Adipocyte (in vitro differentiated cells): Measurements from ENCODE around the gene TTR.

ENCODE experiments used
- DNase-seq: peaks from one replicate; pipeline ENCODE4 v3.0.0-alpha.2; 2015; ENCODE audit warnings: low read depth
- H3K27me3 ChIP-seq: replicated peaks from 2 replicates; pipeline ENCODE4 v1.7.0; 2013; ENCODE audit warnings: mild to moderate bottlenecking, low read length, moderate library complexity; ENCODE audit not compliant: control insufficient read depth, insufficient read depth
- H3K36me3 ChIP-seq: 2 replicates; pipeline ENCODE4 v1.7.0; 2013; ENCODE audit warnings: low read length, mild to moderate bottlenecking, moderate library complexity; ENCODE audit not compliant: control insufficient read depth, insufficient read depth, severe bottlenecking
- H3K4me1 ChIP-seq: 2 replicates; pipeline ENCODE4 v1.7.0; 2013; ENCODE audit warnings: mild to moderate bottlenecking, low read length, moderate library complexity; ENCODE audit not compliant: control insufficient read depth, insufficient read depth
- H3K4me3 ChIP-seq: 2 replicates; pipeline ENCODE4 v1.7.0; 2013; ENCODE audit warnings: mild to moderate bottlenecking, low read length, moderate library complexity
- H3K9ac ChIP-seq: 2 replicates; pipeline ENCODE4 v1.7.0; 2013; ENCODE audit warnings: mild to moderate bottlenecking, low read length, moderate library complexity
- H3K9me3 ChIP-seq: 2 replicates; pipeline ENCODE4 v1.7.0; 2013; ENCODE audit warnings: mild to moderate bottlenecking, low read length, moderate library complexity; ENCODE audit not compliant: control insufficient read depth

TTR gene

DNA sequence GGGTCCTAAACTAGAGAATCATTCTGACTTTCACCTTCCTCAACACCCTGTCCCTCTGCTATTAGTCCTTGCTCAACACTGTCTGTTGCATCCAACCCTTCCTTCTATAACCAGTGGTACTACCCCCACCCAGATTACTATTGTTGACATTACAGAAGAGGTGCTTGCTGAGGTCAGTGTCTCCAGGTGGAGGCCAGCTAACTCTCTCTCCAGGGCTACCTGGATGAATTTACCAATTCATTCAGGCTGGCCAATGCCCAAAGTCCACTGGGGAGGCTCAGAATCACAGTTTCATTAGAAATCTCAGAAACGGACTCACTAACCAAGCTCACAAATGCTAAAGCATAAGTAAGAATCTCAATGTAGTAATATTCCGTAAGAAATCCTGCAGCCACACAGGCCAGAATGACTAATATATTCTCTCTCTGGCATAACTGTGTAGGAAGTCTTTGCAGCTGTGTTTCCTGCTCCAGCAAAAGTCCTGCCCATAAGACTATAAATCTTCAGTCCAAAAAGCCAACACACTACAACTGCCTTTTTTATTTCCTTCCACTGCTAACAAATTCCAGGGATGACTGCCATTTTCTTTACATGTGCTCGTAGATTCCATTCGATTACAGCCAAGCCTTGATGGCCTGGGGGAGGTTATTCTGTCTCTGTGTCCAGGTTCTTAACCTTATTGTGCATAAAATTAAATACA, 10.0 kb upstream of the TTR start:
- no peak for DNase-seq
- Histone ChIP-seq H3K36me3 (no peaks in the 10 kb centered on the region), H3K9ac (no peak overlapping the region), H3K4me3 (no peak overlapping the region), H3K27me3 (no peaks in the 10 kb centered on the region), H3K9me3 (no peaks in the 10 kb centered on the region), H3K4me1 (peaks cover 9% of the 10 kb centered on the region)

DNA sequence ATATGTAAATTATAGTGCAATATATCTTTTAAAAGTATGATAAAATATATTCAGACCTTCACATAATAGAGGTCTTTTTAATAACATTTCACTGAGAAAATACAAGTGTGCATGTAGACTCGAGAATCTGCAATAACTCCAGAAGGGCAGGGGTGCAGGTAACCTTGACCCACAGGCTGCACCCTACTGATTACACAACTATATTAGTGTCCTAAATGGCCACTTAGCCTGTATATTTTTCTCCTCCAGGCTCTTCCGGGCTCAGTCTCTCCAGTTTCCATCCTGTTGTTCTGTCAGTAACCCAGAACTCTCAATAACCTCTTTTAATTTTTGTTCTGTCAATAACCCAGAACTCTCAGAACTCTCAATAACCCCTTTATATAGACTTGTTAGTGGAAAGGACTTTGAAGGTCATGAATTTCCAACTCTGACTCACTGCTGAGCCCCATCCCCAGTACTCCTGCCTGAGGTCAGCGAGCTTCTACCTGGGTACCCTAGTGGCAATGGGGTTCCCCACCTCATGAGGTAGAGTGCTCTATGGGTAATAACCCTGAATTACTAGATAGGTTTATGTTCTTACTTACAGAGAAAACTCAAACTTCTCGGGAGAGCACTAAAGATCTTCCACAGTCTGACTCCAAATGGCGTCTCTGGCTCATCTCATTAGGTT, 8.4 kb upstream of the TTR start:
- Histone ChIP-seq H3K27me3 (no peaks in the 10 kb centered on the region), H3K4me1 (peaks cover 9% of the 10 kb centered on the region), H3K9me3 (no peaks in the 10 kb centered on the region), H3K4me3 (no peak overlapping the region), H3K36me3 (no peaks in the 10 kb centered on the region), H3K9ac (no peak overlapping the region)
- no peak for DNase-seq

DNA sequence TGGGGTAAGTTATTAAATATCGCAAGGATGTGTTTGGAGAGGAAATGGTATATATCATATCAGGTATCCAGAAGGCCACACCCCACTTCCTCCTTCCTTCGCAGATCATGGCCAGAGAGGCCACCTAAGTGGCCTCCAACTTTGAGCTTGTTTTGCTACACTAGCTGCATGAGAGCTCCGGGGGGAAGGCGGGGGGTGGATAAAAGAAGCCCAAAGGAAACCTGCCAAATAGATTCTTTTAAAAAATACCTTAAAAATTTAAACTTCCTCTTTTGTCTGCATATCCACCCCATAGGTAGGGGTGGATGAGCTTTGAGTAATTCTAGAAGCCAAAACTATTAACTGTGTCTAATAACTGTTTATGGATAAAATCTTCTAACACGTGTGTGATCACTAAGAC, 5.7 kb upstream of the TTR start:
- H3K36me3 ChIP-seq, result no peaks in the 10 kb centered on the region
- DNase-seq, result no peak
- H3K9me3 ChIP-seq, result no peaks in the 10 kb centered on the region
- H3K4me3 ChIP-seq, result no peak overlapping the region
- peaks cover 9% of the 10 kb centered on the region for H3K4me1 ChIP-seq
- no peaks in the 10 kb centered on the region for H3K27me3 ChIP-seq
- no peak overlapping the region for H3K9ac ChIP-seq

DNA sequence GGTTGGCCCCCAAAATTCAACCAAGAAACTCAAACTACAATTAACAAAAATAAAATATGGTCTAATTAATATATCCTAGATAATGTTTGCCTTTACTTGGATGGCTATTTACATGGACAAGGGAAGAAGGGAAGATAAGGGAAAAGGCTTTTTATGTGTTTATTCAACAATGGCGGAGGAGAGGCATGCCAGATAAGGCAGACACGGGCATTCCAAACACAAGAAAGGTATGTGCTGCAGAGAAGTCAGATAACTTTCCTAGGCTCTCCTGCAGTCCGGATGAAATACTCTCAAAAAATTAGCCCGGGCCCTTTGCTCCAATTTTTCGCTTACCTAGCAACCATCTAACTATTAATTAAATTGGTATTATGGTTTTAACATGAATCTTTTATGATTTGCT, 5.1 kb upstream of the TTR start:
- Histone ChIP-seq H3K9me3 (no peaks in the 10 kb centered on the region), H3K36me3 (no peaks in the 10 kb centered on the region), H3K27me3 (no peaks in the 10 kb centered on the region), H3K4me1 (peaks cover 5% of the 10 kb centered on the region), H3K9ac (no peak overlapping the region), H3K4me3 (no peak overlapping the region)
- no peak for DNase-seq

DNA sequence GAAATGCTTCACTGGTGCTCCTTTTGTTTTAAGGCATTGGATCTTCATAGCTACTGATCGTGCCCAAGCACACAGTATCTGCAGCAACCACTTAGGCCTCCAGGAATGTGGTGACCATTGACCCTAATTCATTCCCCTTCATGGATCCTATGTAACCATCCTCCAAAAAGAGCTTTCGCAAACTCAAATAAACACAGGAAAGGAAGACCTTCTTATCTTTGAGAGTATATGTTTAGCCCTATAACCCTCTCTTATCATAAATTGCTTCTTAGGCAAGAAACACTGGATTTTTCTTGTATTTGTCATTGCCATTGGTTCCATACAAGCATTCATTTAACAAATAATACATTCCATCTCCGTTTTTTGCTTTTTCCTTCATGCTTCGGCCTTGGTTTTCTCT, 4.1 kb upstream of the TTR start:
- H3K36me3 ChIP-seq, result no peaks in the 10 kb centered on the region
- no peaks in the 10 kb centered on the region for H3K27me3 ChIP-seq
- DNase-seq, result no peak
- H3K4me1 ChIP-seq, result no peaks in the 10 kb centered on the region
- no peak overlapping the region for H3K9ac ChIP-seq
- H3K4me3 ChIP-seq, result no peak overlapping the region
- no peaks in the 10 kb centered on the region for H3K9me3 ChIP-seq

DNA sequence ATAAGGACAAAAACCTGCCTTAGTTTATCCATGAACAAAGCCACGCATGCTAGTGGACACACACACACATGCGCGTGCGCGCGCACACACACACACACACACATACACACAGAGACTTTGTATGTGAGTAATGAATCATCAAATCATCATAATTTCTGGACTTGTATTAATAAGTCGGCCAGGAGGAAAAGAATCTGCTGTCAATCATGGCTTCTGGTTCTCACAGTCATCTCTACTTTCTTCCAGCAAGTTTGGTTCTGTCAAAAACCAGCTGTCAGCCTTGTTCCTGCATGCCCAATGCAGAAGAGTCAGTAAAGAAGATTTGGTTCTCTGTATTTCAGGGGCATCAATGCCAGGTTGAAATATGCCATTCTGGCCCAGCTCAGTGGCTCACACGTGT, 1.1 kb upstream of the TTR start:
- H3K9me3 ChIP-seq, result no peaks in the 10 kb centered on the region
- no peak overlapping the region for H3K9ac ChIP-seq
- H3K4me1 ChIP-seq, result no peaks in the 10 kb centered on the region
- H3K4me3 ChIP-seq, result no peak overlapping the region
- H3K36me3 ChIP-seq, result no peaks in the 10 kb centered on the region
- no peak for DNase-seq
- no peaks in the 10 kb centered on the region for H3K27me3 ChIP-seq

DNA sequence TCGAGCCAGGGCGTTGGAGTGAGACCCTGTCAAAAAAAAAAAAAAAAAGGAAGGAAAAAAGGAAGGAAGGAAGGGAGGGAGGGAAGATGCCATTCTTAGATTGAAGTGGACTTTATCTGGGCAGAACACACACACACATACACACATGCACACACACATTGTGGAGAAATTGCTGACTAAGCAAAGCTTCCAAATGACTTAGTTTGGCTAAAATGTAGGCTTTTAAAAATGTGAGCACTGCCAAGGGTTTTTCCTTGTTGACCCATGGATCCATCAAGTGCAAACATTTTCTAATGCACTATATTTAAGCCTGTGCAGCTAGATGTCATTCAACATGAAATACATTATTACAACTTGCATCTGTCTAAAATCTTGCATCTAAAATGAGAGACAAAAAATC, 564 bp upstream of the TTR start:
- no peaks in the 10 kb centered on the region for H3K36me3 ChIP-seq
- H3K4me3 ChIP-seq, result no peak overlapping the region
- H3K9ac ChIP-seq, result no peak overlapping the region

DNA sequence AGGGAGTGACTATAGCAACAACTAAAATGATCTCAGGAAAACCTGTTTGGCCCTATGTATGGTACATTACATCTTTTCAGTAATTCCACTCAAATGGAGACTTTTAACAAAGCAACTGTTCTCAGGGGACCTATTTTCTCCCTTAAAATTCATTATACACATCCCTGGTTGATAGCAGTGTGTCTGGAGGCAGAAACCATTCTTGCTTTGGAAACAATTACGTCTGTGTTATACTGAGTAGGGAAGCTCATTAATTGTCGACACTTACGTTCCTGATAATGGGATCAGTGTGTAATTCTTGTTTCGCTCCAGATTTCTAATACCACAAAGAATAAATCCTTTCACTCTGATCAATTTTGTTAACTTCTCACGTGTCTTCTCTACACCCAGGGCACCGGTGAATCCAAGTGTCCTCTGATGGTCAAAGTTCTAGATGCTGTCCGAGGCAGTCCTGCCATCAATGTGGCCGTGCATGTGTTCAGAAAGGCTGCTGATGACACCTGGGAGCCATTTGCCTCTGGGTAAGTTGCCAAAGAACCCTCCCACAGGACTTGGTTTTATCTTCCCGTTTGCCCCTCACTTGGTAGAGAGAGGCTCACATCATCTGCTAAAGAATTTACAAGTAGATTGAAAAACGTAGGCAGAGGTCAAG, 955 bp downstream of the TTR start:
- Histone ChIP-seq H3K4me3 (no peak overlapping the region), H3K4me1 (peaks cover 7% of the 10 kb centered on the region), H3K27me3 (no peaks in the 10 kb centered on the region), H3K9me3 (no peaks in the 10 kb centered on the region), H3K36me3 (no peaks in the 10 kb centered on the region), H3K9ac (no peak overlapping the region)
- no peak for DNase-seq

More for the DNA sequence above, 564 bp upstream of the TTR start:
- Histone ChIP-seq H3K27me3 (no peaks in the 10 kb centered on the region), H3K4me1 (peaks cover 4% of the 10 kb centered on the region), H3K9me3 (no peaks in the 10 kb centered on the region)
- DNase-seq, result no peak

DNA sequence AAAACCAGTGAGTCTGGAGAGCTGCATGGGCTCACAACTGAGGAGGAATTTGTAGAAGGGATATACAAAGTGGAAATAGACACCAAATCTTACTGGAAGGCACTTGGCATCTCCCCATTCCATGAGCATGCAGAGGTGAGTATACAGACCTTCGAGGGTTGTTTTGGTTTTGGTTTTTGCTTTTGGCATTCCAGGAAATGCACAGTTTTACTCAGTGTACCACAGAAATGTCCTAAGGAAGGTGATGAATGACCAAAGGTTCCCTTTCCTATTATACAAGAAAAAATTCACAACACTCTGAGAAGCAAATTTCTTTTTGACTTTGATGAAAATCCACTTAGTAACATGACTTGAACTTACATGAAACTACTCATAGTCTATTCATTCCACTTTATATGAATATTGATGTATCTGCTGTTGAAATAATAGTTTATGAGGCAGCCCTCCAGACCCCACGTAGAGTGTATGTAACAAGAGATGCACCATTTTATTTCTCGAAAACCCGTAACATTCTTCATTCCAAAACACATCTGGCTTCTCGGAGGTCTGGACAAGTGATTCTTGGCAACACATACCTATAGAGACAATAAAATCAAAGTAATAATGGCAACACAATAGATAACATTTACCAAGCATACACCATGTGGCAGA, 3.6 kb downstream of the TTR start:
- Histone ChIP-seq H3K4me1 (peaks cover 7% of the 10 kb centered on the region), H3K9ac (no peak overlapping the region), H3K27me3 (no peaks in the 10 kb centered on the region), H3K9me3 (no peaks in the 10 kb centered on the region), H3K36me3 (no peaks in the 10 kb centered on the region), H3K4me3 (no peak overlapping the region)
- DNase-seq, result no peak

DNA sequence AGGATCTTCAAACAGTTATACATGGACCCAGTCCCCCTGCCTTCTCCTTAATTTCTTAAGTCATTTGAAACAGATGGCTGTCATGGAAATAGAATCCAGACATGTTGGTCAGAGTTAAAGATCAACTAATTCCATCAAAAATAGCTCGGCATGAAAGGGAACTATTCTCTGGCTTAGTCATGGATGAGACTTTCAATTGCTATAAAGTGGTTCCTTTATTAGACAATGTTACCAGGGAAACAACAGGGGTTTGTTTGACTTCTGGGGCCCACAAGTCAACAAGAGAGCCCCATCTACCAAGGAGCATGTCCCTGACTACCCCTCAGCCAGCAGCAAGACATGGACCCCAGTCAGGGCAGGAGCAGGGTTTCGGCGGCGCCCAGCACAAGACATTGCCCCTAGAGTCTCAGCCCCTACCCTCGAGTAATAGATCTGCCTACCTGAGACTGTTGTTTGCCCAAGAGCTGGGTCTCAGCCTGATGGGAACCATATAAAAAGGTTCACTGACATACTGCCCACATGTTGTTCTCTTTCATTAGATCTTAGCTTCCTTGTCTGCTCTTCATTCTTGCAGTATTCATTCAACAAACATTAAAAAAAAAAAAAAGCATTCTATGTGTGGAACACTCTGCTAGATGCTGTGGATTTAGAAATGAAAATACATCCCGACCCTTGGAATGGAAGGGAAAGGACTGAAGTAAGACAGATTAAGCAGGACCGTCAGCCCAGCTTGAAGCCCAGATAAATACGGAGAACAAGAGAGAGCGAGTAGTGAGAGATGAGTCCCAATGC, 4.6 kb downstream of the TTR start:
- Histone ChIP-seq H3K4me1 (peaks cover 7% of the 10 kb centered on the region), H3K9ac (no peak overlapping the region)
- no peak for DNase-seq

More for the DNA sequence above, 4.6 kb downstream of the TTR start:
- Histone ChIP-seq H3K27me3 (no peaks in the 10 kb centered on the region), H3K36me3 (no peaks in the 10 kb centered on the region), H3K4me3 (no peak overlapping the region), H3K9me3 (no peaks in the 10 kb centered on the region)
